SK-N-SH (cell line): ENCODE results near the gene CHKB. TPM values are rescaled to one million over a fixed set of nuclear protein-coding genes. Genes with fewer than 3 reads are reported as not detected.

Experiments
- CTCF ChIA-PET: fragments of 300-600, 350-600 bp; formaldehyde crosslinking; extraction: SDS; loops from one replicate; lab custom pipeline; 2021; lab: Yijun Ruan, JAX
- POLR2A ChIA-PET: fragments of 350-600 bp; sonication (Branson Sonifier 250); formaldehyde crosslinking; extraction: SDS; loops from one replicate; lab custom pipeline; 2020; ENCODE audit warnings: antibody characterized with exemption, inconsistent platforms; lab: Yijun Ruan, JAX
- DNase-seq: peaks from one replicate; pipeline ENCODE4 v3.0.0; 2012
- H2AFZ ChIP-seq: fragments of 200-600 bp; sonication (generic); 2 replicates; pipeline ENCODE4 v1.8.1; 2016; ENCODE audit warnings: antibody characterized with exemption, mild to moderate bottlenecking, low read depth
- H3F3A ChIP-seq: fragments of 200-600 bp; sonication (generic); replicated peaks from 2 replicates; pipeline ENCODE3; 2016; ENCODE audit warnings: antibody characterized with exemption, mild to moderate bottlenecking; ENCODE audit not compliant: insufficient read depth
- H3K27ac ChIP-seq, 2 experiments: fragments of 200-500 bp in 1 of 2; fragments of 200-600 bp in 1 of 2; sonication (Bioruptor generic) in 1 of 2; sonication (generic), shearing (Covaris generic) in 1 of 2; 2 replicates each; pipeline versions ENCODE4 v1.5.1 to v1.6.1; 2014 to 2016; ENCODE audit warnings: low read depth in 2 of 2, inconsistent platforms in 1 of 2, low read length in 1 of 2, mild to moderate bottlenecking in 1 of 2, mixed read lengths in 1 of 2
- H3K27me3 ChIP-seq: fragments of 200-600 bp; sonication (generic), shearing (Covaris generic); 2 replicates; pipeline ENCODE4 v1.6.1; 2016; ENCODE audit warnings: mixed run types; ENCODE audit not compliant: insufficient read depth
- H3K36me3 ChIP-seq, 2 experiments: fragments of 200-500 bp in 1 of 2; fragments of 200-600 bp in 1 of 2; sonication (Bioruptor generic) in 1 of 2; sonication (generic) in 1 of 2; replicated peaks in 1 of 2; 2 replicates each; pipeline versions ENCODE3 to v1.5.1; 2014 to 2016; ENCODE audit warnings: low read length in 1 of 2, mild to moderate bottlenecking in 1 of 2; ENCODE audit not compliant: insufficient read depth in 2 of 2, control insufficient read depth in 1 of 2
- H3K4me1 ChIP-seq, 2 experiments: fragments of 200-500 bp in 1 of 2; fragments of 200-600 bp in 1 of 2; sonication (Bioruptor generic) in 1 of 2; sonication (generic), shearing (Covaris generic) in 1 of 2; 2 replicates each; pipeline versions ENCODE4 v1.5.1 to v1.6.1; 2014 to 2016; ENCODE audit warnings: low read depth in 1 of 2, low read length in 1 of 2, mixed run types in 1 of 2; ENCODE audit not compliant: insufficient read depth in 2 of 2, control insufficient read depth in 1 of 2
- H3K4me2 ChIP-seq: fragments of 200-600 bp; sonication (generic), shearing (Covaris generic); 2 replicates; pipeline ENCODE4 v1.6.1; 2017; ENCODE audit warnings: mixed run types
- H3K4me3 ChIP-seq, 2 experiments: fragments of 200-500 bp in 1 of 2; fragments of 200-600 bp in 1 of 2; sonication (Bioruptor generic) in 1 of 2; sonication (generic), shearing (Covaris generic) in 1 of 2; 2 replicates each; pipeline versions ENCODE4 v1.5.1 to v1.8.1; 2014 to 2016; ENCODE audit warnings: low read depth in 2 of 2, inconsistent platforms in 1 of 2, low read length in 1 of 2, mild to moderate bottlenecking in 1 of 2, mixed read lengths in 1 of 2, moderate library complexity in 1 of 2
- H3K79me2 ChIP-seq: fragments of 200-600 bp; sonication (generic); 2 replicates; pipeline ENCODE4 v1.8.1; 2017; ENCODE audit warnings: mild to moderate bottlenecking; ENCODE audit not compliant: insufficient read depth
- H3K9ac ChIP-seq: fragments of 200-600 bp; sonication (generic); 2 replicates; pipeline ENCODE4 v1.6.1; 2017; ENCODE audit warnings: mixed run types
- H3K9me2 ChIP-seq: fragments of 200-600 bp; sonication (generic); 2 replicates; pipeline ENCODE4 v1.6.1; 2017; ENCODE audit warnings: mixed run types
- H3K9me3 ChIP-seq: fragments of 200-600 bp; sonication (generic); 2 replicates; pipeline ENCODE4 v1.6.1; 2017; ENCODE audit warnings: mixed run types, mild to moderate bottlenecking, moderate library complexity
- H4K20me1 ChIP-seq: fragments of 200-600 bp; sonication (generic); 2 replicates; pipeline ENCODE4 v1.6.1; 2017; ENCODE audit warnings: mild to moderate bottlenecking, mixed run types; ENCODE audit not compliant: insufficient read depth
- EP300 ChIP-seq, 2 experiments: IDR thresholded peaks; 2 replicates each; pipeline versions ENCODE4 v1.4.0 to v1.6.1; 2012; ENCODE audit warnings: borderline replicate concordance in 1 of 2, low read depth in 1 of 2, low read length in 1 of 2
- EZH2phosphoT487 ChIP-seq: fragments of 200-600 bp; sonication (generic); IDR thresholded peaks from 2 replicates; pipeline ENCODE4 v1.6.1; 2017; ENCODE audit warnings: low read depth, mixed run types, mild to moderate bottlenecking, antibody characterized with exemption, moderate library complexity, borderline replicate concordance
- FOXJ3 ChIP-seq: sonication (generic); formaldehyde crosslinking; IDR thresholded peaks from 2 replicates; pipeline ENCODE4 v1.5.1; 2020; ENCODE audit warnings: mild to moderate bottlenecking, missing genetic modification reagents
- FOXM1 ChIP-seq: IDR thresholded peaks from 2 replicates; pipeline ENCODE4 v1.4.0; 2012; ENCODE audit warnings: low read depth, mild to moderate bottlenecking
- GABPA ChIP-seq: IDR thresholded peaks from 2 replicates; pipeline ENCODE4 v1.4.0; 2012; ENCODE audit warnings: low read depth, mild to moderate bottlenecking
- IRF3 ChIP-seq: fragments of 150-350 bp; IDR thresholded peaks from 2 replicates; pipeline ENCODE4 v1.6.1; 2016; ENCODE audit warnings: mild to moderate bottlenecking, low read depth, low read length
- MAX ChIP-seq: IDR thresholded peaks from 2 replicates; pipeline ENCODE4 v1.4.0; 2012; ENCODE audit warnings: low read depth
- PBX3 ChIP-seq: IDR thresholded peaks from 2 replicates; pipeline ENCODE4; 2012
- POLR2AphosphoS5 ChIP-seq: IDR thresholded peaks from 2 replicates; pipeline ENCODE4 v1.6.1; 2012; ENCODE audit warnings: low read depth, low read length
- RAD21 ChIP-seq: IDR thresholded peaks from 2 replicates; pipeline ENCODE4 v1.6.1; 2012; ENCODE audit warnings: mild to moderate bottlenecking, low read length
- RCOR1 ChIP-seq: fragments of 150-350 bp; IDR thresholded peaks from 2 replicates; pipeline ENCODE4 v1.6.1; 2017; ENCODE audit warnings: antibody characterized with exemption, low read length
- RFX5 ChIP-seq: IDR thresholded peaks from 2 replicates; pipeline ENCODE4 v1.6.1; 2012; ENCODE audit warnings: mild to moderate bottlenecking, improper control_type of control experiment, low read length
- RXRA ChIP-seq: IDR thresholded peaks from 2 replicates; pipeline ENCODE4 v1.4.0; 2012; ENCODE audit warnings: low read depth, mild to moderate bottlenecking, borderline replicate concordance
- SIN3A ChIP-seq: IDR thresholded peaks from 2 replicates; pipeline ENCODE4 v1.6.1; 2012; ENCODE audit warnings: low read depth, mild to moderate bottlenecking, low read length, moderate library complexity, borderline replicate concordance
- SMC3 ChIP-seq: IDR thresholded peaks from 2 replicates; pipeline ENCODE4 v1.6.1; 2012; ENCODE audit warnings: low read depth, low read length, improper control_type of control experiment
- USF1 ChIP-seq: IDR thresholded peaks from 2 replicates; pipeline ENCODE4 v1.4.0; 2012; ENCODE audit warnings: low read depth, borderline replicate concordance
- USF2 ChIP-seq: fragments of 150-350 bp; IDR thresholded peaks from 2 replicates; pipeline ENCODE4 v1.6.1; 2017; ENCODE audit warnings: antibody characterized with exemption, low read length, low read depth, borderline replicate concordance
- YY1 ChIP-seq: IDR thresholded peaks from 2 replicates; pipeline ENCODE4 v1.4.0; 2012; ENCODE audit warnings: low read depth, mild to moderate bottlenecking
- ZBTB33 ChIP-seq: IDR thresholded peaks from 2 replicates; pipeline ENCODE4 v1.4.0; 2012; ENCODE audit warnings: low read depth, borderline replicate concordance
- WGBS: methylation state at CpG from one replicate; pipeline ENCODE4 v1.1.6; 2017; ENCODE audit warnings: low lambda C conversion rate; 5-methylcytosine and 5-hydroxymethylcytosine counted together
- polyA plus RNA-seq, 3 experiments: library from polyadenylated mRNA; depleted of rRNA; stranded (reverse); fragments of >200 nt; gene quantifications; 2 replicates each; pipeline ENCODE4 v1.2.3, GENCODE V29; 2012

CHKB gene
- polyA plus RNA-seq, 1 of the 3 experiments (the other 2 are of a cell fraction): 39.6 TPM

- TF ChIP-seq PBX3: no peak
- no peak; the same call in 1 of the 2 replicates for TF ChIP-seq IRF3
- 0 out of 2 replicates have a peak, but pooled peaks have one; percentile 4 for TF ChIP-seq MAX
- peak; percentile 65 for TF ChIP-seq RAD21
- TF ChIP-seq YY1: no peak
- no peak for TF ChIP-seq SIN3A
- peak; percentile 47 for TF ChIP-seq RCOR1
- TF ChIP-seq EP300 (IDR thresholded peaks at IDR 0.05; ENCODE audit: borderline replicate concordance in 1 of 2, low read depth in 1 of 2, low read length in 1 of 2): no peak
- no peak for TF ChIP-seq FOXM1
- no peak for TF ChIP-seq EZH2phosphoT487
Observed at GRCh38 chr22:50562523-50563412, 19.9 kb downstream of the CHKB start, which contains the start of gene SYCE3 (continued).

GRCh38 chr22:50561401-50562358 lies 21.0 kb downstream of the CHKB start:
- no peaks in the 10 kb centered on the region for H4K20me1 ChIP-seq
- no peak for TF ChIP-seq USF1
- TF ChIP-seq RXRA: no peak
- no peak for TF ChIP-seq EP300 (IDR thresholded peaks at IDR 0.05; ENCODE audit: borderline replicate concordance in 1 of 2, low read depth in 1 of 2, low read length in 1 of 2)
- TF ChIP-seq GABPA: no peak
- no peak for TF ChIP-seq RFX5
- no peak for TF ChIP-seq FOXJ3
- no peak for TF ChIP-seq USF2
- TF ChIP-seq POLR2AphosphoS5: no peak
- TF ChIP-seq IRF3: no peak
- no peak for TF ChIP-seq SIN3A
- TF ChIP-seq RCOR1: no peak
- no peak for TF ChIP-seq FOXM1
- no peak for TF ChIP-seq SMC3
- no peak for TF ChIP-seq ZBTB33
- no peak overlapping the region for H3K4me2 ChIP-seq
- peaks cover 0 to 4% of the 10 kb centered on the region in 2 experiments; a peak in 1 of 4 replicates for H3K4me1 ChIP-seq
- ChIA-PET POLR2A (interaction anchor here (0.5 kb wide), 1 partner anchor 62 kb away, joined by 3 read pairs; no protein-coding TSS in a partner anchor), CTCF (no interaction called here)
- no peak overlapping the region for H3K9ac ChIP-seq
- H3K79me2 ChIP-seq: no peaks in the 10 kb centered on the region
- no peak overlapping the region for H2AFZ ChIP-seq
- H3K36me3 ChIP-seq: no peaks in the 10 kb centered on the region
- H3K4me3 ChIP-seq: no peak overlapping the region
- peaks cover 2% of the 10 kb centered on the region for H3F3A ChIP-seq
- H3K9me3 ChIP-seq: no peaks in the 10 kb centered on the region
- H3K9me2 ChIP-seq: no peaks in the 10 kb centered on the region
- WGBS: 90% methylated on average over 34 of the region's 34 CpGs
- H3K27ac ChIP-seq: no peak overlapping the region
- H3K27me3 ChIP-seq: no peaks in the 10 kb centered on the region
- DNase-seq: no peak
